Breast epithelium (tissue), 3 donors: Measurements from ENCODE around the gene FBXW10B.

Experiments used
- POLR2A ChIP-seq: fragments of 450-650 bp; IDR thresholded peaks from one replicate; pipeline ENCODE4 v1.6.1; 2016; ENCODE audit warnings: antibody characterized with exemption, mild to moderate bottlenecking, moderate library complexity
- POLR2AphosphoS5 ChIP-seq, 3 donors: sonication (generic); formaldehyde crosslinking; IDR thresholded peaks; one replicate each; pipeline ENCODE4 v1.6.1; 2017; ENCODE audit warnings: antibody characterized with exemption in 3 of 3
- TF ChIP-seq, protein P1 (sequence below), 3 donors: fragments of 450-650 bp; IDR thresholded peaks; one replicate each; pipeline ENCODE4 v1.5.1; 2016 to 2017; ENCODE audit warnings: antibody characterized with exemption in 3 of 3, mild to moderate bottlenecking in 3 of 3, moderate library complexity in 3 of 3

DNA sequence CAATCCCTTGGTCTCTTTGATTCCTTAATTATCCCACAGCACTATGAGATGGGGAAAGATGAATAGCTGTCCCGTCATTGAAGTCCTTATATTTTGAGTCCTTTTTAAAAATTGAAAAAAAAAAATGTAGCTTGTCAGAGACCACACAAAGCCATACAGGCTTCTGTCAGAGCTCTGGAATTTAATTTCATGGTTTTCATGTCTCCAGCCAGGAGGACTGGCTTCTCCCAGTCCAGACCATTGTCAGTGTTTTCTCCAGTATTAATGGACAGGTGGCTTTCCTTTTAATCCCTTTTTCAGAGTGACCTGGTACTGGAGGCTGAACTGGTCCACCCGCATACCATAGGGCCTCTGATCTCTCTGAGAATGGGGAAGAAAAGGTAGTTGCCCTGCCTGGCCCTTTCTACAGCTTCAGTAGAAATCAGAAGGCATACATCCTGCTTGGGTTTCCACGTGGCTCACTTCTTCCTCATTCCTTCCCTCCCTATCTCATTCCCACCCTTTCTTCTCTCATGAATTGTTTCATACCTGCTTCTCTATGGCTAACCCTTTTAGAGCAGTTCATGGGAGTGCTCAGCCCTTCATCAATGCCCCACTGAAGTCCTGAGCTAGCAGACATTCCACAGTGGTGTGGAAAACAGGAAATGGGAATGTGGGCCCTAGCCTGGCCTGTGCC is 35.5 kb upstream of the FBXW10B start:
- TF ChIP-seq, protein P1, sequence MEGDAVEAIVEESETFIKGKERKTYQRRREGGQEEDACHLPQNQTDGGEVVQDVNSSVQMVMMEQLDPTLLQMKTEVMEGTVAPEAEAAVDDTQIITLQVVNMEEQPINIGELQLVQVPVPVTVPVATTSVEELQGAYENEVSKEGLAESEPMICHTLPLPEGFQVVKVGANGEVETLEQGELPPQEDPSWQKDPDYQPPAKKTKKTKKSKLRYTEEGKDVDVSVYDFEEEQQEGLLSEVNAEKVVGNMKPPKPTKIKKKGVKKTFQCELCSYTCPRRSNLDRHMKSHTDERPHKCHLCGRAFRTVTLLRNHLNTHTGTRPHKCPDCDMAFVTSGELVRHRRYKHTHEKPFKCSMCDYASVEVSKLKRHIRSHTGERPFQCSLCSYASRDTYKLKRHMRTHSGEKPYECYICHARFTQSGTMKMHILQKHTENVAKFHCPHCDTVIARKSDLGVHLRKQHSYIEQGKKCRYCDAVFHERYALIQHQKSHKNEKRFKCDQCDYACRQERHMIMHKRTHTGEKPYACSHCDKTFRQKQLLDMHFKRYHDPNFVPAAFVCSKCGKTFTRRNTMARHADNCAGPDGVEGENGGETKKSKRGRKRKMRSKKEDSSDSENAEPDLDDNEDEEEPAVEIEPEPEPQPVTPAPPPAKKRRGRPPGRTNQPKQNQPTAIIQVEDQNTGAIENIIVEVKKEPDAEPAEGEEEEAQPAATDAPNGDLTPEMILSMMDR (IDR thresholded peaks at IDR 0.05): no peak
- TF ChIP-seq POLR2A (no peak), POLR2AphosphoS5 (IDR thresholded peaks at IDR 0.05) (no peak)
